Smooth muscle cell (in vitro differentiated cells): Measurements from ENCODE around the gene DCDC1. TPM values are rescaled to one million over a fixed set of nuclear protein-coding genes. Genes with fewer than 3 reads are reported as not detected.
"Not testable (repeated sequence)": the region's sequence is repeated elsewhere in the genome, so short reads cannot be mapped to it uniquely, and the experiment has no call there.

Experiments
- DNase-seq: peaks from one replicate; lab custom pipeline; 2025; ENCODE audit not compliant: unreplicated experiment; lab: John Stamatoyannopoulos, UW
- H2AFZ ChIP-seq: fragments of 200-600 bp; sonication (generic); 2 replicates; pipeline ENCODE4 v1.6.0; 2016; ENCODE audit warnings: antibody characterized with exemption, low read depth, mild to moderate bottlenecking
- H3F3A ChIP-seq: fragments of 200-600 bp; sonication (generic); 2 replicates; pipeline ENCODE4 v1.6.0; 2017; ENCODE audit warnings: antibody characterized with exemption, low read depth
- H3K27ac ChIP-seq: fragments of 200-600 bp; sonication (generic); 2 replicates; pipeline ENCODE4 v1.5.1; 2016; ENCODE audit warnings: low read depth, mild to moderate bottlenecking
- H3K27me3 ChIP-seq: fragments of 200-600 bp; sonication (generic); 2 replicates; pipeline ENCODE4 v1.6.1; 2016; ENCODE audit warnings: low read depth, mild to moderate bottlenecking
- H3K36me3 ChIP-seq: fragments of 200-600 bp; sonication (generic); 2 replicates; pipeline ENCODE4 v1.5.1; 2016; ENCODE audit warnings: low read depth
- H3K4me1 ChIP-seq: fragments of 200-600 bp; sonication (generic); 2 replicates; pipeline ENCODE4 v1.5.1; 2016; ENCODE audit warnings: low read depth
- H3K4me2 ChIP-seq: fragments of 200-600 bp; sonication (generic); 2 replicates; pipeline ENCODE4 v1.6.0; 2016; ENCODE audit warnings: mild to moderate bottlenecking
- H3K4me3 ChIP-seq: fragments of 200-600 bp; sonication (generic); 2 replicates; pipeline ENCODE4 v1.5.1; 2016; ENCODE audit warnings: mild to moderate bottlenecking
- H3K79me2 ChIP-seq: fragments of 200-600 bp; sonication (generic); 2 replicates; pipeline ENCODE4 v1.6.0; 2016; ENCODE audit warnings: low read depth, mild to moderate bottlenecking
- H3K9ac ChIP-seq: fragments of 200-600 bp; sonication (generic); 2 replicates; pipeline ENCODE4 v1.6.0; 2016; ENCODE audit warnings: low read depth
- H3K9me3 ChIP-seq: fragments of 200-600 bp; sonication (generic); replicated peaks from 2 replicates; pipeline ENCODE4 v1.5.1; 2016; ENCODE audit warnings: low read depth
- H4K20me1 ChIP-seq: fragments of 200-600 bp; sonication (generic); 2 replicates; pipeline ENCODE4 v1.6.0; 2016; ENCODE audit warnings: low read depth
- WGBS: methylation state at CpG from one replicate; pipeline ENCODE4 v1.1.7; 2016; ENCODE audit warnings: low lambda C conversion rate; 5-methylcytosine and 5-hydroxymethylcytosine counted together
- polyA plus RNA-seq: library from polyadenylated mRNA; unstranded; fragments of >200 nt; fragmentation: Nextera tagmentation; extraction: Ambion mirVana; gene quantifications from 2 replicates; pipeline ENCODE4 v1.2.1, GENCODE V29; 2016
- total RNA-seq: library from RNA; depleted of rRNA; stranded (reverse); fragments of >200 nt; gene quantifications from 2 replicates; pipeline ENCODE4 v1.2.3, GENCODE V29; 2014
- TF ChIP-seq, protein P1 (sequence below): fragments of 200-600 bp; sonication (generic); IDR thresholded peaks from 2 replicates; pipeline ENCODE4 v1.5.1; 2017; ENCODE audit warnings: borderline replicate concordance, mild to moderate bottlenecking, antibody characterized with exemption; ENCODE audit not compliant: insufficient read depth, poor library complexity, severe bottlenecking

DCDC1 gene
- total and polyA plus RNA-seq, 2 experiments from 2014 or later: 0.39 to 0.45 TPM

DNA sequence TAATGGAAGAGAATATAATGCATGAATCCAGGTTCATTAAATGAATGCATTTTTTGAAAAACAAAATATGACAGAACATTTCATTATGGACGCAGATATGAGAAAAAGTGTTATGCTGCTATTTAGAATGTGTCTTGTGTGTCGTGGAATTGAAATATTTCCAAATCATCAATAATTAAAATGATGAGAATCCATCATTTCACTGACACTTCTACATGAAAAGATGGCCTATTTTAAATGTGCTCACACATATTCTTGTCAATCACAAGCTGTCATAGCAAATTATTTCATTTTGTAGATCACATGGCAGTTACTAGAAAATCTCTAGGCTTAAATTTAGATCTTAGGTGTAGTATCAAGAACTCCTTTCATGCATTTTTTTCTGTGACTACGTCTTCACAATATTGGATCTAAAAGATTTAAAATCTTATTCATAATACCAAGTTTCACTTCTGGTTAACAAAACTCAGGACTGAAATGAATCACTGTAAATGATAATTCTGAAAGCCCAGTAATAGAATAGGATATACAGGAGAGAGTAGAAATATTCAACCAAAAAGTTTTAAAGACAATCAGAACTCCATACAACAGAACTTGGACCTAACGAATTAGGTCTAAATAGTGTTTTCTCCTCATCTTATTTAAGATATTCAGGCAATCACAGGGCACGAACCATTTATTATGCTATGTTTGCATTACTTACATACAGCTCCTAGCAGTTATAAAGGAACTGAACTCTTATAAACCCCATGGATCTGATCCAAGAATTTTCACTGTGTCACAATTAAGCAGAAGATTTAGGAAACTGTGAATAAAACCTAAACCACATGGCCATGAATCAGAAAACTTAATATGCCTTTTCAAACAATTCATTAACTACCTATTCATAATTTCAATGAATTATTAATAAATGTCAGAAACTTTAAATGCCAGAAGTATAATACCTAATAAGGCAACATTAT is 67.7 kb downstream of the DCDC1 start:
- H4K20me1 ChIP-seq: no peaks in the 10 kb centered on the region
- H3K36me3 ChIP-seq: no peaks in the 10 kb centered on the region
- no peaks in the 10 kb centered on the region for H3K79me2 ChIP-seq
- no peak overlapping the region for H3K27ac ChIP-seq
- H2AFZ ChIP-seq: no peak overlapping the region
- no peaks in the 10 kb centered on the region for H3K27me3 ChIP-seq
- no peak for DNase-seq
- no peaks in the 10 kb centered on the region for H3F3A ChIP-seq
- H3K9ac ChIP-seq: no peak overlapping the region
- no peak overlapping the region for H3K4me3 ChIP-seq
- H3K9me3 ChIP-seq: no peaks in the 10 kb centered on the region
- 86% methylated on average over 5 of the region's 5 CpGs for WGBS
- TF ChIP-seq, protein P1, sequence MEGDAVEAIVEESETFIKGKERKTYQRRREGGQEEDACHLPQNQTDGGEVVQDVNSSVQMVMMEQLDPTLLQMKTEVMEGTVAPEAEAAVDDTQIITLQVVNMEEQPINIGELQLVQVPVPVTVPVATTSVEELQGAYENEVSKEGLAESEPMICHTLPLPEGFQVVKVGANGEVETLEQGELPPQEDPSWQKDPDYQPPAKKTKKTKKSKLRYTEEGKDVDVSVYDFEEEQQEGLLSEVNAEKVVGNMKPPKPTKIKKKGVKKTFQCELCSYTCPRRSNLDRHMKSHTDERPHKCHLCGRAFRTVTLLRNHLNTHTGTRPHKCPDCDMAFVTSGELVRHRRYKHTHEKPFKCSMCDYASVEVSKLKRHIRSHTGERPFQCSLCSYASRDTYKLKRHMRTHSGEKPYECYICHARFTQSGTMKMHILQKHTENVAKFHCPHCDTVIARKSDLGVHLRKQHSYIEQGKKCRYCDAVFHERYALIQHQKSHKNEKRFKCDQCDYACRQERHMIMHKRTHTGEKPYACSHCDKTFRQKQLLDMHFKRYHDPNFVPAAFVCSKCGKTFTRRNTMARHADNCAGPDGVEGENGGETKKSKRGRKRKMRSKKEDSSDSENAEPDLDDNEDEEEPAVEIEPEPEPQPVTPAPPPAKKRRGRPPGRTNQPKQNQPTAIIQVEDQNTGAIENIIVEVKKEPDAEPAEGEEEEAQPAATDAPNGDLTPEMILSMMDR: no peak
- no peaks in the 10 kb centered on the region for H3K4me1 ChIP-seq
- H3K4me2 ChIP-seq: no peak overlapping the region

DNA sequence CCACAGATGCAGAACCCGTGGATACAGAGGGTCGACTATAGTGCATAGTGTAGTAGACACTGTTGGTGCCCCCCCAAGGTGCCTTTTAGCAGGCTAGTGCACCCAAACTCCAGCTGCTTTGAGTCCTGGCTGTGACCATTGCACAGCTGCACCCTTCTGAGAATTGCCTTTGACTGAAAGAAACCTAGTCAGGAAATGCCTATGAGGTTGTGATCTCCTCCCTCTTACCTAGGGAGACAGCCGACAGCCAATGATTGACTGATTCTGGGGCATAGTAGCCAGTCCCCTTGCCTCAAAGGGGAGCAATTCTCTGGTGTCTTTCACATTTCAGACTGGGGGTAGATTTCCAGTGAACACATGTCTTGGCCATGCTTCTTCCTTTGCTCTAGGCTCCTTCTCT is 74.2 kb downstream of the DCDC1 start:
- Histone ChIP-seq H3K4me3 (no peak overlapping the region), H2AFZ (no peak overlapping the region), H3K4me2 (no peak overlapping the region), H3K9ac (no peak overlapping the region), H3K27me3 (no peaks in the 10 kb centered on the region), H4K20me1 (no peaks in the 10 kb centered on the region), H3K36me3 (no peaks in the 10 kb centered on the region), H3F3A (no peaks in the 10 kb centered on the region), H3K79me2 (no peaks in the 10 kb centered on the region), H3K27ac (no peak overlapping the region), H3K4me1 (no peaks in the 10 kb centered on the region), H3K9me3 (no peaks in the 10 kb centered on the region)
- no peak for DNase-seq
- 84% methylated on average over 3 of the region's 3 CpGs for WGBS
- TF ChIP-seq, protein P1: no peak

DNA sequence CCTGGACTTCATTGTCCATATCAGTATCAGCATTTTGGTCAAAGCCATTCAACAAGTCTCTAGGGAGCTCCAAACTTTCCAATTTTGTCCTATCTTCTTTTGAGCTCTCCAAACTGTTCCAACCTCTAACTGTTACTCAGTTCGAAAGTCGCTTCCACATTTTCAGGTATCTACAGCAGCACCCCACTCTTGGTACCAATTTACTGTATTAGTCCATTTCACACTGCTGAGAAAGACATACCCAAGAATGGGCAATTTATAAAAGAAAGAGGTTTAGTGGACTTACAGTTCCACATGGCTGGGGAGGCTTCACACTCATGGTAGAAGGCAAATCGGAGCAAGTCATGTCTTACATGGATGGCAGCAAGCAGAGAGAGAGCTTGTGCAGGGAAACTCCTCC is 96.0 kb downstream of the DCDC1 start:
- not testable (repeated sequence) for H3K27me3 ChIP-seq, H3K4me1 ChIP-seq, H3F3A ChIP-seq, H3K79me2 ChIP-seq, H4K20me1 ChIP-seq, H2AFZ ChIP-seq, H3K4me2 ChIP-seq, H3K9ac ChIP-seq, H3K9me3 ChIP-seq, H3K4me3 ChIP-seq, H3K36me3 ChIP-seq, DNase-seq, H3K27ac ChIP-seq
- whole genome bisulfite sequencing: 93% methylated on average over 3 of the region's 3 CpGs

DNA sequence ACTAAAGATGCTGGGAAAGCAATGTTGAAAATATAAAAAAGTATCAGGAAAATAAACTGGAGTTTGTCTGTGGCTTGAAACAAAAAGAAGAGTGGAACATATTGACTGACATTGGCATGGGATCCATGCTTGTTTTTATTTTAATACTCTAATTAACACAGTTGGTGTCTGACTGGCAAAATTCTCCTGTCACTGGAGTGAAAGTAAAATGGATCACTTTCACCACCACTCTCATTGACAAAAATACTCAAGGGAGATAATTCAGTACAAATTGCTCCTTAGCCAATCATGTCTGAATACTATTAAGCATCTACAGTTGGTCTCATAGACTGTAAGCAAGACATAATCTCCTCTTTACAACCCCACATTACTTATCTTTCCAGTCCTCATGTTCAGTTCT is 101.8 kb downstream of the DCDC1 start:
- Histone ChIP-seq H3K27ac (no peak overlapping the region), H4K20me1 (no peaks in the 10 kb centered on the region), H3K4me2 (no peak overlapping the region), H3K4me3 (no peak overlapping the region), H3K9me3 (no peaks in the 10 kb centered on the region), H3F3A (no peaks in the 10 kb centered on the region), H3K9ac (no peak overlapping the region), H3K79me2 (no peaks in the 10 kb centered on the region), H2AFZ (no peak overlapping the region), H3K36me3 (no peaks in the 10 kb centered on the region), H3K4me1 (no peaks in the 10 kb centered on the region), H3K27me3 (no peaks in the 10 kb centered on the region)
- TF ChIP-seq, protein P1: no peak
- DNase-seq: no peak
